HepG2 (cell line): ENCODE data around the gene NXPH4. TPM values are rescaled to one million over a fixed set of nuclear protein-coding genes. Genes with fewer than 3 reads are reported as not detected.

ENCODE experiments used
- ATAC-seq: fragments of 200-7000 bp; cut with Tn5 transposase; 3 replicates; pipeline ENCODE4 v1.9.1; 2020; ENCODE audit warnings: mild to moderate bottlenecking, moderate library complexity
- BruUV-seq: library from RNA; stranded (reverse); fragments of 400-500 nt; replicated peaks from 2 replicates; lab custom pipeline; 2021; lab: Mats Ljungman, UMichigan
- CTCF ChIA-PET: fragments of 300-600 bp; formaldehyde crosslinking; extraction: SDS; loops from one replicate; lab custom pipeline; 2021; ENCODE audit warnings: low total read pairs, inconsistent platforms, low intra/inter-chr PET ratio; lab: Yijun Ruan, JAX
- POLR2A ChIA-PET: fragments of 350-600 bp; sonication (Branson Sonifier 250); formaldehyde crosslinking; loops from one replicate; lab custom pipeline; 2020; ENCODE audit warnings: antibody characterized with exemption, inconsistent platforms; lab: Yijun Ruan, JAX
- DNase-seq: peaks from one replicate; pipeline ENCODE4 v3.0.0-alpha.2; 2015; ENCODE audit warnings: low spot score
- FAIRE-seq: peaks from 3 replicates; lab custom pipeline; 2011; peaks lifted over from hg19 to GRCh38; lab: Jason Lieb, UNC
- H2AFZ ChIP-seq: one replicate; pipeline ENCODE4 v1.6.1; 2011; ENCODE audit warnings: low read length, inconsistent platforms
- H3K27ac ChIP-seq: fragments of 300-600 bp; 3 replicates; pipeline ENCODE4 v1.8.0; 2011; ENCODE audit warnings: mixed run types, mild to moderate bottlenecking, mixed read lengths, low read length, inconsistent platforms; ENCODE audit not compliant: insufficient read depth; ENCODE audit errors: extremely low read length
- H3K27me3 ChIP-seq, 2 experiments: fragments of 200-600 bp in 1 of 2; 2 replicates in 1 of 2; 3 replicates in 1 of 2; pipeline versions ENCODE4 v1.6.0 to v1.8.0; 2011; ENCODE audit warnings: low read length in 2 of 2, mild to moderate bottlenecking in 2 of 2, moderate library complexity in 2 of 2, inconsistent platforms in 1 of 2; ENCODE audit not compliant: insufficient read depth in 2 of 2, control insufficient read depth in 1 of 2
- H3K36me3 ChIP-seq, 2 experiments: fragments of 200-600 bp in 1 of 2; replicated peaks in 1 of 2; 2 replicates in 1 of 2; 3 replicates in 1 of 2; pipeline versions ENCODE4 v1.5.1 to v1.8.0; 2011; ENCODE audit warnings: low read length in 2 of 2, inconsistent platforms in 1 of 2; ENCODE audit not compliant: insufficient read depth in 2 of 2, control insufficient read depth in 1 of 2
- H3K4me1 ChIP-seq: 2 replicates; pipeline ENCODE4 v1.5.1; 2012; ENCODE audit warnings: low read length, inconsistent platforms; ENCODE audit not compliant: insufficient read depth
- H3K4me2 ChIP-seq: 2 replicates; pipeline ENCODE4 v1.6.0; 2011; ENCODE audit warnings: low read depth, low read length, inconsistent platforms
- H3K4me3 ChIP-seq, 3 experiments: fragments of 200-600 bp in 1 of 3; sonication (generic), shearing (Covaris generic) in 1 of 3; replicated peaks in 1 of 3; 2 replicates each; pipeline ENCODE4 v1.5.1; 2011 to 2016; ENCODE audit warnings: low read length in 3 of 3, inconsistent platforms in 2 of 3, low read depth in 2 of 3, mild to moderate bottlenecking in 2 of 3, control low read depth in 1 of 3, mixed read lengths in 1 of 3; ENCODE audit not compliant: insufficient read depth in 1 of 3
- H3K79me2 ChIP-seq: one replicate; pipeline ENCODE4 v1.6.1; 2011; ENCODE audit warnings: low read length, inconsistent platforms; ENCODE audit not compliant: insufficient read depth
- H3K9ac ChIP-seq: 2 replicates; pipeline ENCODE4 v1.6.0; 2011; ENCODE audit warnings: mild to moderate bottlenecking, low read depth, low read length, inconsistent platforms; ENCODE audit not compliant: insufficient read depth
- H3K9me3 ChIP-seq: 2 replicates; pipeline ENCODE4 v1.5.1; 2012; ENCODE audit warnings: mild to moderate bottlenecking, low read length
- H4K20me1 ChIP-seq: 2 replicates; pipeline ENCODE4 v1.6.0; 2011; ENCODE audit warnings: inconsistent platforms, mild to moderate bottlenecking, low read length, moderate library complexity; ENCODE audit not compliant: insufficient read depth
- ELF3 ChIP-seq: IDR thresholded peaks from 2 replicates; pipeline ENCODE4 v1.6.1; 2016; ENCODE audit warnings: missing genetic modification reagents, missing compliant biosample characterization
- EZH2 ChIP-seq: conservative IDR thresholded peaks from 2 replicates; pipeline ENCODE4 v1.6.1; 2012; ENCODE audit warnings: mild to moderate bottlenecking, low read depth, low read length, moderate library complexity
- KLF16 ChIP-seq, 2 experiments: sonication (generic) in 1 of 2; formaldehyde crosslinking in 1 of 2; IDR thresholded peaks; 2 replicates each; pipeline versions ENCODE4 v1.6.1 to v1.8.0; 2016 to 2023; ENCODE audit warnings: missing genetic modification reagents in 2 of 2, missing compliant biosample characterization in 1 of 2
- MBD4 ChIP-seq: IDR thresholded peaks from 2 replicates; pipeline ENCODE4 v1.6.1; 2012; ENCODE audit warnings: low read length, inconsistent platforms, borderline replicate concordance
- NFYB ChIP-seq: sonication (generic); formaldehyde crosslinking; IDR thresholded peaks from 2 replicates; pipeline ENCODE4 v1.4.0; 2020; ENCODE audit warnings: missing genetic modification reagents
- TBL1XR1 ChIP-seq: fragments of 150-350 bp; IDR thresholded peaks from 2 replicates; pipeline ENCODE4 v1.6.1; 2014; ENCODE audit warnings: borderline replicate concordance, low read length; ENCODE audit not compliant: partially characterized antibody
- ZNF136 ChIP-seq: sonication (generic); formaldehyde crosslinking; IDR thresholded peaks from 2 replicates; pipeline ENCODE4 v1.8.1; 2022; ENCODE audit warnings: low read depth, mild to moderate bottlenecking, moderate library complexity, missing genetic modification reagents
- ZNF331 ChIP-seq: sonication (generic); formaldehyde crosslinking; IDR thresholded peaks from 2 replicates; pipeline ENCODE4 v1.4.0; 2020; ENCODE audit warnings: missing genetic modification reagents
- WGBS: methylation state at CpG from one replicate; pipeline ENCODE4 v1.1.6; 2017; ENCODE audit warnings: low lambda C conversion rate; 5-methylcytosine and 5-hydroxymethylcytosine counted together
- in situ Hi-C: cut with HindIII; loops from 2 replicates; pipeline ENCODE4 v1.10.0; 2017; ENCODE audit warnings: low pct_unique_long_range_greater_than_20kb; ENCODE audit not compliant: extremely low pct_ligation_motif_present
- intact Hi-C: fragments of 100-400 bp; cut with micrococcal nuclease; formaldehyde crosslinking; loops from one replicate; pipeline ENCODE4 v1.10.0; 2022; ENCODE audit not compliant: unreplicated experiment
- polyA plus RNA-seq, 8 experiments: library from polyadenylated mRNA; depleted of rRNA in 3 of 8; stranded (reverse) in 7 of 8; unstranded in 1 of 8; fragments of >200 nt; fragmentation: Illumina TruSeq in 4 of 8; extraction: Trizol in 4 of 8; gene quantifications; 2 replicates each; pipeline versions ENCODE4 v1.2.1 to v1.2.3, GENCODE V29; 2011 to 2016; ENCODE audit warnings: low read depth in 4 of 8, missing spikeins in 1 of 8, mixed read lengths in 1 of 8; ENCODE audit not compliant: insufficient read depth in 1 of 8
- total RNA-seq, 5 experiments: library from RNA; depleted of rRNA; stranded (reverse); fragments of >200 nt; fragmentation: Illumina TruSeq; extraction: Trizol; gene quantifications; 2 replicates each; pipeline ENCODE4 v1.2.3, GENCODE V29; 2016; ENCODE audit warnings: low read depth in 1 of 5
- TF ChIP-seq, protein P1 (sequence below): IDR thresholded peaks from 2 replicates; pipeline ENCODE4 v1.6.1; 2012; ENCODE audit warnings: low read length, improper control_type of control experiment

Gene NXPH4
- total and polyA plus RNA-seq, 2 of the 13 experiments (the other 11 are each of a cell fraction or from before 2014, with no cell fraction given): 0.13 TPM; not detected in 1

DNA sequence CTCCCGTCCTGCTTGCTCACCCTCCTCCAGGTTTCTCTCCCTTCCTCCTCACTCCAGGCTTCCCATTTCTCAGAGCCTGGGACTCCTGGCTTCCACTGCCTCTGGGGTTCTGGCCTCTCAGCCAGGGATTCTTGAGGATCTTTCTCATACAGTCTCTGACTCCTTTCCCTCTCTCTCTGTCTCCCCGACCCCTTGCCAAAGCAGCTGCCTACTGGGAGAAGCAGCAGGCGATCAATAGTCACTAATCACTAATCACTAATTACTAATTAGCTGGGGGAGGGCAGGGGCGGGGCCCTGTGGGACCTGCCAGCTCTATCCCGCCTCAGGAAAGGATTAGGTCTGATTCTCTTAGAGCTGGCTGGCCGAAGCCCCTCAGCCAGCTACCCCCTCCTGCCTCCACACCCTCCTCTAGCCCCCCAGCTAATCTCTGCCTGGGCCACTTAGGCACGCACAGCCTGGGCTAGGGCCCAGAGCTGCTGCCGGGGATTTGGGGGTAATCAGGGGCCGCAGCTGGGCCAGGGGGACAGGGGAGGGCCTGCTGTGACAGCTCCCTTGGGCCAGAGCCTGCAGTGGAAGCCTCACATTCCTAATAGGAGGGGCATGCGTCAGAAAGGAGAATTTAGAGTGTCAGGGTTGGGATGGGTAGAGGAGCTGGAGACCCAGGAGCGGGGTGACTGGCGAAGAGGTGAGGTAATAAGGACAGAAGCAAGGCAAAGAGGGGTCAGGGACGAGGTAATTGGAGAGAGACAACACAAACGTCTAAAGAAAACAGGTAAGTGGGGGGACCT is 2.8 kb downstream of the NXPH4 start:
- intact Hi-C loops: no loop called here
- Histone ChIP-seq H3K9me3 (no peaks in the 10 kb centered on the region), H3K9ac (no peak overlapping the region), H3K4me3 (no peak overlapping the region), H3K27me3 (peaks cover 20 to 90% of the 10 kb centered on the region in 2 experiments), H2AFZ (no peak overlapping the region), H3K4me2 (no peak overlapping the region), H3K79me2 (no peaks in the 10 kb centered on the region), H3K36me3 (no peaks in the 10 kb centered on the region), H3K27ac (no peak overlapping the region), H3K4me1 (peaks cover 53% of the 10 kb centered on the region), H4K20me1 (no peaks in the 10 kb centered on the region)
- CTCF ChIA-PET: no interaction called here
- POLR2A ChIA-PET: interaction anchor here (0.6 to 1.5 kb wide), 5 partner anchors 10 to 123 kb away, joined by 3 to 9 read pairs (median 3); partner anchors contain the start of gene SHMT2
- no peak for DNase-seq
- ATAC-seq: no peak
- FAIRE-seq: no peak
- BruUV-seq: no TSS peak
- no peak for TF ChIP-seq NFYB (CRISPR knock-in tag)
- TF ChIP-seq, protein P1, sequence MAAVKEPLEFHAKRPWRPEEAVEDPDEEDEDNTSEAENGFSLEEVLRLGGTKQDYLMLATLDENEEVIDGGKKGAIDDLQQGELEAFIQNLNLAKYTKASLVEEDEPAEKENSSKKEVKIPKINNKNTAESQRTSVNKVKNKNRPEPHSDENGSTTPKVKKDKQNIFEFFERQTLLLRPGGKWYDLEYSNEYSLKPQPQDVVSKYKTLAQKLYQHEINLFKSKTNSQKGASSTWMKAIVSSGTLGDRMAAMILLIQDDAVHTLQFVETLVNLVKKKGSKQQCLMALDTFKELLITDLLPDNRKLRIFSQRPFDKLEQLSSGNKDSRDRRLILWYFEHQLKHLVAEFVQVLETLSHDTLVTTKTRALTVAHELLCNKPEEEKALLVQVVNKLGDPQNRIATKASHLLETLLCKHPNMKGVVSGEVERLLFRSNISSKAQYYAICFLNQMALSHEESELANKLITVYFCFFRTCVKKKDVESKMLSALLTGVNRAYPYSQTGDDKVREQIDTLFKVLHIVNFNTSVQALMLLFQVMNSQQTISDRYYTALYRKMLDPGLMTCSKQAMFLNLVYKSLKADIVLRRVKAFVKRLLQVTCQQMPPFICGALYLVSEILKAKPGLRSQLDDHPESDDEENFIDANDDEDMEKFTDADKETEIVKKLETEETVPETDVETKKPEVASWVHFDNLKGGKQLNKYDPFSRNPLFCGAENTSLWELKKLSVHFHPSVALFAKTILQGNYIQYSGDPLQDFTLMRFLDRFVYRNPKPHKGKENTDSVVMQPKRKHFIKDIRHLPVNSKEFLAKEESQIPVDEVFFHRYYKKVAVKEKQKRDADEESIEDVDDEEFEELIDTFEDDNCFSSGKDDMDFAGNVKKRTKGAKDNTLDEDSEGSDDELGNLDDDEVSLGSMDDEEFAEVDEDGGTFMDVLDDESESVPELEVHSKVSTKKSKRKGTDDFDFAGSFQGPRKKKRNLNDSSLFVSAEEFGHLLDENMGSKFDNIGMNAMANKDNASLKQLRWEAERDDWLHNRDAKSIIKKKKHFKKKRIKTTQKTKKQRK: no peak
- 0 out of 2 replicates have a peak, but pooled peaks have one; percentile 57 for TF ChIP-seq EZH2
- no peak for TF ChIP-seq ZNF331
- no peak for TF ChIP-seq KLF16 (CRISPR knock-in tag; IDR thresholded peaks at IDR 0.05)
- TF ChIP-seq TBL1XR1: no peak
- TF ChIP-seq MBD4: no peak
- TF ChIP-seq ZNF136 (CRISPR knock-in tag): no peak
- TF ChIP-seq ELF3: no peak
- TF ChIP-seq, all 625 proteins: peak for 1
- in situ Hi-C loops: no loop called here
- WGBS: 16% methylated on average over 14 of the region's 14 CpGs
